HG03342 (cell line): ENCODE data around the gene CCNK.

Experiments used
- ATAC-seq: cut with Tn5 transposase; IDR thresholded peaks from one replicate; pipeline ENCODE4 v1.9.1; 2021; ENCODE audit warnings: mild to moderate bottlenecking, moderate library complexity; ENCODE audit not compliant: unreplicated experiment

CCNK gene

GRCh38 chr14:99465288-99465687 is 15.9 kb upstream of the CCNK start:
- ATAC-seq: no peak

- no peak for ATAC-seq
These were observed 14.5 kb upstream of the CCNK start for GRCh38 chr14:99466758-99467157.

- ATAC-seq: no peak
These were observed 13.7 kb upstream of the CCNK start for GRCh38 chr14:99467336-99468078.

- no peak for ATAC-seq
These were observed 13.1 kb upstream of the CCNK start for GRCh38 chr14:99468081-99468480.

- ATAC-seq: no peak
These were observed 12.2 kb upstream of the CCNK start for GRCh38 chr14:99468836-99469592.

- no peak for ATAC-seq
These were observed 9.5 kb upstream of the CCNK start for GRCh38 chr14:99471731-99472130.

- no peak for ATAC-seq
These were observed 8.3 kb upstream of the CCNK start for GRCh38 chr14:99472937-99473336.

- no peak for ATAC-seq
These were observed 7.8 kb upstream of the CCNK start for GRCh38 chr14:99473458-99473857.

- no peak for ATAC-seq
These were observed 6.0 kb upstream of the CCNK start for GRCh38 chr14:99475179-99475578.

- no peak for ATAC-seq
These were observed 5.5 kb upstream of the CCNK start for GRCh38 chr14:99475660-99476059.

- ATAC-seq: no peak
These were observed 4.3 kb upstream of the CCNK start for GRCh38 chr14:99476864-99477263.

GRCh38 chr14:99478128-99478527 is 3.1 kb upstream of the CCNK start:
- ATAC-seq: no peak

- ATAC-seq: no peak
These were observed 1.9 kb upstream of the CCNK start for GRCh38 chr14:99479160-99479905.

GRCh38 chr14:99479906-99480869 is 1.0 kb upstream of the CCNK start, which contains the start of gene SETD3:
Gene SETD3 (minus strand): TSS chr14:99480859. CDS start chr14:99465805, 15,054 bp downstream.
- peak; percentile 4 for ATAC-seq

- ATAC-seq: no peak
These were observed 513 bp downstream of the CCNK start for GRCh38 chr14:99481745-99482099.

GRCh38 chr14:99484106-99484505 is 2.9 kb downstream of the CCNK start:
- ATAC-seq: no peak

- no peak for ATAC-seq
These were observed 16.1 kb downstream of the CCNK start for GRCh38 chr14:99497341-99497740.

GRCh38 chr14:99497894-99498293 is 16.7 kb downstream of the CCNK start:
- no peak for ATAC-seq

- no peak for ATAC-seq
These were observed 21.8 kb downstream of the CCNK start for GRCh38 chr14:99502989-99503421.

- ATAC-seq: no peak
These were observed 22.7 kb downstream of the CCNK start for GRCh38 chr14:99503848-99504453.
